HEK293T (cell line): Measurements from ENCODE around the gene ABLIM2.

Source experiments
- CTCF ChIA-PET: fragments of 350-600 bp; formaldehyde crosslinking; extraction: SDS; loops from one replicate; lab custom pipeline; 2021; ENCODE audit warnings: antibody characterized with exemption, inconsistent platforms; lab: Yijun Ruan, JAX
- POLR2A ChIA-PET: fragments of 350-600 bp; formaldehyde crosslinking; extraction: SDS; loops from one replicate; lab custom pipeline; 2020; ENCODE audit warnings: antibody characterized with exemption, inconsistent platforms; lab: Yijun Ruan, JAX
- DNase-seq: peaks from one replicate; pipeline ENCODE4 v3.0.0; 2012; ENCODE audit warnings: mixed read lengths; ENCODE audit errors: extremely low spot score
- ARNT ChIP-seq: fragments of 450-650 bp; IDR thresholded peaks from 2 replicates; pipeline ENCODE4 v1.6.1; 2017; ENCODE audit warnings: mild to moderate bottlenecking
- BHLHE40 ChIP-seq: fragments of 450-650 bp; IDR thresholded peaks from 2 replicates; pipeline ENCODE4 v1.6.1; 2016; ENCODE audit warnings: mild to moderate bottlenecking, moderate library complexity, borderline replicate concordance
- CTBP1 ChIP-seq: fragments of 450-650 bp; IDR thresholded peaks from 2 replicates; pipeline ENCODE4 v1.6.1; 2016; ENCODE audit warnings: borderline replicate concordance
- ELF4 ChIP-seq: fragments of 450-650 bp; IDR thresholded peaks from 2 replicates; pipeline ENCODE4 v1.6.1; 2017; ENCODE audit warnings: antibody characterized with exemption
- FOXA1 ChIP-seq: fragments of 450-650 bp; IDR thresholded peaks from 2 replicates; pipeline ENCODE4 v1.6.1; 2016; ENCODE audit warnings: mild to moderate bottlenecking
- FOXK2 ChIP-seq: fragments of 450-650 bp; IDR thresholded peaks from 2 replicates; pipeline ENCODE4 v1.6.1; 2016; ENCODE audit warnings: mild to moderate bottlenecking
- FOXM1 ChIP-seq: fragments of 450-650 bp; IDR thresholded peaks from 2 replicates; pipeline ENCODE4 v1.6.1; 2017; ENCODE audit warnings: mild to moderate bottlenecking, borderline replicate concordance
- HDGF ChIP-seq: fragments of 450-650 bp; IDR thresholded peaks from 2 replicates; pipeline ENCODE4 v1.6.1; 2017; ENCODE audit warnings: antibody characterized with exemption, borderline replicate concordance
- L3MBTL2 ChIP-seq: fragments of 450-650 bp; conservative IDR thresholded peaks from 2 replicates; pipeline ENCODE4 v1.6.1; 2016; ENCODE audit warnings: mild to moderate bottlenecking
- LEF1 ChIP-seq: fragments of 450-650 bp; IDR thresholded peaks from 2 replicates; pipeline ENCODE4 v1.6.1; 2017; ENCODE audit warnings: mild to moderate bottlenecking, borderline replicate concordance
- NFRKB ChIP-seq: fragments of 450-650 bp; IDR thresholded peaks from 2 replicates; pipeline ENCODE4 v1.6.1; 2016; ENCODE audit warnings: mild to moderate bottlenecking, moderate library complexity
- PKNOX1 ChIP-seq: fragments of 450-650 bp; IDR thresholded peaks from 2 replicates; pipeline ENCODE4 v1.6.1; 2016
- SP1 ChIP-seq: fragments of 450-650 bp; IDR thresholded peaks from 2 replicates; pipeline ENCODE4 v1.6.1; 2017
- SUZ12 ChIP-seq: fragments of 450-650 bp; IDR thresholded peaks from 2 replicates; pipeline ENCODE4 v1.6.1; 2016; ENCODE audit warnings: mild to moderate bottlenecking
- TARDBP ChIP-seq: fragments of 450-650 bp; IDR thresholded peaks from 2 replicates; pipeline ENCODE4 v1.6.1; 2016
- ZNF384 ChIP-seq: fragments of 450-650 bp; IDR thresholded peaks from 2 replicates; pipeline ENCODE4 v1.6.1; 2016

Gene ABLIM2

GRCh38 chr4:8198206-8198905, 39.7 kb upstream of the ABLIM2 start:
- no peak for DNase-seq
- ChIA-PET POLR2A (no interaction called here), CTCF (no interaction called here)
- no peak for TF ChIP-seq TARDBP
- no peak for TF ChIP-seq HDGF
- TF ChIP-seq CTBP1 = no peak
- no peak for TF ChIP-seq ARNT
- TF ChIP-seq BHLHE40 = no peak
- TF ChIP-seq FOXA1 = no peak
- TF ChIP-seq NFRKB = no peak
- no peak for TF ChIP-seq SP1
- TF ChIP-seq L3MBTL2 = no peak
- no peak for TF ChIP-seq PKNOX1
- TF ChIP-seq FOXK2 = no peak
- TF ChIP-seq LEF1 = no peak
- TF ChIP-seq SUZ12 = no peak
- TF ChIP-seq ZNF384 = no peak
- TF ChIP-seq ELF4 = no peak
- TF ChIP-seq FOXM1 = no peak

GRCh38 chr4:8197521-8197920, 38.9 kb upstream of the ABLIM2 start:
- no peak for DNase-seq
- TF ChIP-seq CTBP1 = no peak
- no peak for TF ChIP-seq FOXK2
- no peak for TF ChIP-seq BHLHE40
- TF ChIP-seq FOXA1 = no peak
- TF ChIP-seq SUZ12 = no peak
- no peak for TF ChIP-seq TARDBP
- TF ChIP-seq SP1 = no peak
- no peak for TF ChIP-seq ARNT
- TF ChIP-seq LEF1 = no peak
- no peak for TF ChIP-seq PKNOX1
- TF ChIP-seq HDGF = no peak
- CTCF ChIA-PET = interaction anchor here (1.2 kb wide), 1 partner anchor 21 kb away, joined by 3 read pairs; no protein-coding TSS in a partner anchor
- POLR2A ChIA-PET = no interaction called here

GRCh38 chr4:8195841-8196458, 37.3 kb upstream of the ABLIM2 start:
- no peak for DNase-seq
- TF ChIP-seq BHLHE40 (no peak), SP1 (no peak), FOXA1 (no peak), L3MBTL2 (no peak), ZNF384 (no peak), PKNOX1 (no peak), LEF1 (no peak), SUZ12 (no peak), FOXM1 (no peak), ELF4 (no peak), CTBP1 (no peak), HDGF (no peak), TARDBP (no peak)
- CTCF ChIA-PET = no interaction called here
- POLR2A ChIA-PET = no interaction called here

- ChIA-PET CTCF (interaction anchor here (2.5 kb wide), 1 partner anchor 19 kb away, joined by 10 read pairs; no protein-coding TSS in a partner anchor), POLR2A (no interaction called here)
- no peak for TF ChIP-seq SP1
- TF ChIP-seq NFRKB = no peak
- TF ChIP-seq SUZ12 = no peak
- TF ChIP-seq PKNOX1 = no peak
- no peak for TF ChIP-seq BHLHE40
- no peak for TF ChIP-seq CTBP1
- no peak for TF ChIP-seq ZNF384
- no peak for DNase-seq
Observed at GRCh38 chr4:8195431-8195830, 36.8 kb upstream of the ABLIM2 start.

GRCh38 chr4:8194306-8195242, 36.0 kb upstream of the ABLIM2 start:
- CTCF ChIA-PET = interaction anchor here (2.5 kb wide), 1 partner anchor 18 kb away, joined by 10 read pairs; no protein-coding TSS in a partner anchor
- DNase-seq = no peak
- TF ChIP-seq PKNOX1 = no peak
- no peak for TF ChIP-seq L3MBTL2
- TF ChIP-seq ELF4 = no peak
- TF ChIP-seq SUZ12 = no peak
- TF ChIP-seq CTBP1 = no peak
- no peak for TF ChIP-seq HDGF
- no peak for TF ChIP-seq ZNF384
- no peak for TF ChIP-seq FOXM1
- TF ChIP-seq FOXA1 = no peak
- no peak for TF ChIP-seq BHLHE40
- TF ChIP-seq ARNT = no peak
- TF ChIP-seq LEF1 = no peak
- no peak for TF ChIP-seq SP1
- no peak for TF ChIP-seq FOXK2
- TF ChIP-seq TARDBP = no peak
- TF ChIP-seq NFRKB = no peak
- POLR2A ChIA-PET = no interaction called here
